ENCODE measurements around the gene GRM7. TPM values are rescaled to one million over a fixed set of nuclear protein-coding genes. Genes with fewer than 3 reads are reported as not detected.

GRM7 gene
- total RNA-seq, 1 donor from 2014 or later, result 0.80 TPM

- Mint-ChIP-seq H3K4me1 (no peaks in the 10 kb centered on the region), H3K27ac (no peak overlapping the region), H3K36me3 (no peaks in the 10 kb centered on the region), H3K9me3 (no peaks in the 10 kb centered on the region), H3K27me3 (ENCODE audit: insufficient read depth, low read depth) (no peaks in the 10 kb centered on the region), H3K4me3 (no peak overlapping the region)
- H4K20me1 ChIP-seq (ENCODE audit: low read depth), result no peaks in the 10 kb centered on the region
- no peaks in the 10 kb centered on the region for H3K27me3 ChIP-seq
- no peaks in the 10 kb centered on the region for H3K9me3 ChIP-seq (ENCODE audit: low read depth)
- DNase-seq (ENCODE audit: low spot score), result no peak
- no peak overlapping the region for H3K4me2 ChIP-seq
- H3K79me2 ChIP-seq (ENCODE audit: low read depth), result no peaks in the 10 kb centered on the region
- no peak overlapping the region for H3K4me3 ChIP-seq
- H3K27ac ChIP-seq, result no peak overlapping the region
- TF ChIP-seq, protein P1, sequence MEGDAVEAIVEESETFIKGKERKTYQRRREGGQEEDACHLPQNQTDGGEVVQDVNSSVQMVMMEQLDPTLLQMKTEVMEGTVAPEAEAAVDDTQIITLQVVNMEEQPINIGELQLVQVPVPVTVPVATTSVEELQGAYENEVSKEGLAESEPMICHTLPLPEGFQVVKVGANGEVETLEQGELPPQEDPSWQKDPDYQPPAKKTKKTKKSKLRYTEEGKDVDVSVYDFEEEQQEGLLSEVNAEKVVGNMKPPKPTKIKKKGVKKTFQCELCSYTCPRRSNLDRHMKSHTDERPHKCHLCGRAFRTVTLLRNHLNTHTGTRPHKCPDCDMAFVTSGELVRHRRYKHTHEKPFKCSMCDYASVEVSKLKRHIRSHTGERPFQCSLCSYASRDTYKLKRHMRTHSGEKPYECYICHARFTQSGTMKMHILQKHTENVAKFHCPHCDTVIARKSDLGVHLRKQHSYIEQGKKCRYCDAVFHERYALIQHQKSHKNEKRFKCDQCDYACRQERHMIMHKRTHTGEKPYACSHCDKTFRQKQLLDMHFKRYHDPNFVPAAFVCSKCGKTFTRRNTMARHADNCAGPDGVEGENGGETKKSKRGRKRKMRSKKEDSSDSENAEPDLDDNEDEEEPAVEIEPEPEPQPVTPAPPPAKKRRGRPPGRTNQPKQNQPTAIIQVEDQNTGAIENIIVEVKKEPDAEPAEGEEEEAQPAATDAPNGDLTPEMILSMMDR (IDR thresholded peaks at IDR 0.05), result no peak
- no peak for TF ChIP-seq EZH2 (IDR thresholded peaks at IDR 0.05)
- TF ChIP-seq EZH2phosphoT487 (IDR thresholded peaks at IDR 0.05), result no peak
- H3K4me1 ChIP-seq, result no peaks in the 10 kb centered on the region
- H3K9ac ChIP-seq, result no peak overlapping the region
- H3F3A ChIP-seq (ENCODE audit: low read depth), result no peaks in the 10 kb centered on the region
- H2AFZ ChIP-seq (replicated peaks), result no peak overlapping the region
- H3K36me3 ChIP-seq, result no peaks in the 10 kb centered on the region
These were observed 821.9 kb downstream of the GRM7 start for GRCh38 chr3:7682822-7683229.

GRCh38 chr3:7683426-7683825, 822.5 kb downstream of the GRM7 start:
- TF ChIP-seq EZH2 (IDR thresholded peaks at IDR 0.05) (no peak), EZH2phosphoT487 (IDR thresholded peaks at IDR 0.05) (no peak)
- TF ChIP-seq, protein P1 (IDR thresholded peaks at IDR 0.05), result no peak
- H3K27me3 ChIP-seq, result no peaks in the 10 kb centered on the region
- Mint-ChIP-seq H3K4me1 (no peaks in the 10 kb centered on the region), H3K27ac (no peak overlapping the region), H3K9me3 (no peaks in the 10 kb centered on the region), H3K36me3 (no peaks in the 10 kb centered on the region), H3K4me3 (no peak overlapping the region), H3K27me3 (ENCODE audit: insufficient read depth, low read depth) (no peaks in the 10 kb centered on the region)
- no peaks in the 10 kb centered on the region for H3K36me3 ChIP-seq
- no peaks in the 10 kb centered on the region for H4K20me1 ChIP-seq (ENCODE audit: low read depth)
- H2AFZ ChIP-seq (replicated peaks), result no peak overlapping the region
- H3K4me2 ChIP-seq, result no peak overlapping the region
- no peak overlapping the region for H3K9ac ChIP-seq
- no peaks in the 10 kb centered on the region for H3F3A ChIP-seq (ENCODE audit: low read depth)
- H3K27ac ChIP-seq, result no peak overlapping the region
- no peaks in the 10 kb centered on the region for H3K4me1 ChIP-seq
- H3K79me2 ChIP-seq (ENCODE audit: low read depth), result no peaks in the 10 kb centered on the region
- H3K9me3 ChIP-seq (ENCODE audit: low read depth), result no peaks in the 10 kb centered on the region
- DNase-seq (ENCODE audit: low spot score), result no peak
- no peak overlapping the region for H3K4me3 ChIP-seq

GRCh38 chr3:7684182-7684715, 823.3 kb downstream of the GRM7 start:
- Mint-ChIP-seq H3K4me1 (no peaks in the 10 kb centered on the region), H3K27me3 (ENCODE audit: insufficient read depth, low read depth) (no peaks in the 10 kb centered on the region), H3K4me3 (no peak overlapping the region), H3K27ac (no peak overlapping the region), H3K36me3 (no peaks in the 10 kb centered on the region), H3K9me3 (no peaks in the 10 kb centered on the region)
- Histone ChIP-seq H4K20me1 (ENCODE audit: low read depth) (no peaks in the 10 kb centered on the region), H3K4me2 (no peak overlapping the region), H3K79me2 (ENCODE audit: low read depth) (no peaks in the 10 kb centered on the region), H2AFZ (replicated peaks) (no peak overlapping the region), H3K9ac (no peak overlapping the region), H3K27ac (no peak overlapping the region), H3K9me3 (ENCODE audit: low read depth) (no peaks in the 10 kb centered on the region), H3K4me1 (no peaks in the 10 kb centered on the region), H3K36me3 (no peaks in the 10 kb centered on the region), H3F3A (ENCODE audit: low read depth) (no peaks in the 10 kb centered on the region), H3K27me3 (no peaks in the 10 kb centered on the region), H3K4me3 (no peak overlapping the region)
- TF ChIP-seq EZH2phosphoT487 (IDR thresholded peaks at IDR 0.05) (no peak), EZH2 (IDR thresholded peaks at IDR 0.05) (no peak)
- TF ChIP-seq, protein P1 (IDR thresholded peaks at IDR 0.05), result no peak
- no peak for DNase-seq (ENCODE audit: low spot score)

All from neural progenitor cell (in vitro differentiated cells).